Eye (tissue), 1 donor: ENCODE measurements around the gene OR2A14.
"Not testable (repeated sequence)": the region's sequence is repeated elsewhere in the genome, so short reads cannot be mapped to it uniquely, and the experiment has no call there.

ENCODE experiments used
- DNase-seq: peaks from one replicate; pipeline ENCODE4 v3.0.0-alpha.2; 2015

The OR2A14 gene

DNA sequence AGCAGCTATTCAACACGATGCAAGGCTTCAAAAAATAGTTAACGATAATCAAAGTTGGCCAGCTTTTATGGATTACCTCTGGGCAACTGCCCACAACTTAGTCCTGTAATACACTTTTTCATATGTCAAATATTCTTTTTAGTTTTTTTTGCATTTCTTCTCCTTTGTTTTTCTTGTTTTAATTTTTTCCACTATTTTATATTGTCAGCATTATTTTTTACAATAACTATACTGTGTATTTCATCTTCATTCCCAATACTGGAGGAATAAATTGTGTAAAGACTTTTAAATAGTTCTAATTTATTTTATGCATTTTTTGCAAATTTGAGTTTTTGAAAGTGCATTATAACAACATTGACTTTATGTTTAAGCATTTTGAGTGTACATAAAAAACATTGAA, 41.8 kb downstream of the OR2A14 start:
- no peak for DNase-seq

GRCh38 chr7:144171594-144172350, 48.8 kb downstream of the OR2A14 start:
- DNase-seq, result not testable (repeated sequence)

- no peak for DNase-seq
Observed at GRCh38 chr7:144174613-144175012, 51.6 kb downstream of the OR2A14 start.

- not testable (repeated sequence) for DNase-seq
Observed at GRCh38 chr7:144178380-144179164, 55.6 kb downstream of the OR2A14 start.

DNA sequence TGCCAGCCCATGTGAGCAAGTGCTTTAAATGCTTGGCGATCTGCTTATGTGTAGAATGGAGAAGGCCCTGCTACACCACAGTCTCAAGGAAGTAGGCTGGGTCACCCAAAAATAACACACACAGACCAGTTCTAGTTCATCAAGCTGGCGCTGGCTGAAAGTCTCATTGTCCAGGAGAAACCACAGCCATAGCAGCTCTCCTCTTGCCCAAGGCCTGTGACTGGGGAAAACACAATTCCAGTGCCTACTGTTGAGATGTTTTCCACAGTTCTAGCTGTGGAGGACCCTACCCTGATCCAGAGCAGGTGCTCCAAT, 56.1 kb downstream of the OR2A14 start:
- DNase-seq, result not testable (repeated sequence)
